HK-2 (cell line): ENCODE measurements around the gene PEF1.

Source experiments
- DNase-seq: peaks from one replicate; pipeline ENCODE4 v3.0.0-alpha.2; 2018; ENCODE audit not compliant: unreplicated experiment

The PEF1 gene

DNA sequence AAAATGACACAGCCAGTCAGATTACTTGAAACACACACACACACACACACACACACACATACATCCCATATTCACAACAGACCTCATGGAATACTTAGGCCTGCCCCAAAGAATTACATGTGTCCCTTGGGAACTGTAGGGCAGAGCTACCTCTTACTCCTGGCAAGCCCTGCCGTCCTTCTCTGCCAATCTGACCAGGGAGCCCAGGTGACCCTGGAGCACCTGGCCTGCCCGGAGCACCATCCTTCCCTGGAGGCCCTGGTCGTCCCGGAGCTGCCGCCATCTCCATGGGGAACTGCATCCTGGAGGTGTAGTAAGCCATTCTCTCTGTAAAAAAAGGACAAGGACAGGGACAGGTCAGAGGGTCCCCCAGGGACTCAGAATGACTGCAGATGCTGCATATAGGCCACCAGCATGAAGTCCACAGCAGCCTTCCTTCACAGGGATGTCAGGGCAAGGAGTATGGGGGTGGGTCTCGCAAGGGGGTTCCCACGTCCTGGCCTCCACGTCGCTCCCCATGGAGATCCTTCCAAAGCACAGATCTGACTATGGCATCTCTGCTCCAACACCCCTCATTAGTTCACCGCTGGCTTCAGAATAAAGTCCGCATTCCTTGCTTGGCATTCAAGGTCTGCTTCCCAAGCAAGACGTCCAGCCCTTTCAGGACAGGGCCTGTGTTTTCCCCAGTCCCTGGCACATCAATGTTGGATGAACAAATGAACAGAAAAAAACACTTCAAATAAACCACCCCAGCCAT lies 9.2 kb upstream of the PEF1 start:
- DNase-seq = no peak

DNA sequence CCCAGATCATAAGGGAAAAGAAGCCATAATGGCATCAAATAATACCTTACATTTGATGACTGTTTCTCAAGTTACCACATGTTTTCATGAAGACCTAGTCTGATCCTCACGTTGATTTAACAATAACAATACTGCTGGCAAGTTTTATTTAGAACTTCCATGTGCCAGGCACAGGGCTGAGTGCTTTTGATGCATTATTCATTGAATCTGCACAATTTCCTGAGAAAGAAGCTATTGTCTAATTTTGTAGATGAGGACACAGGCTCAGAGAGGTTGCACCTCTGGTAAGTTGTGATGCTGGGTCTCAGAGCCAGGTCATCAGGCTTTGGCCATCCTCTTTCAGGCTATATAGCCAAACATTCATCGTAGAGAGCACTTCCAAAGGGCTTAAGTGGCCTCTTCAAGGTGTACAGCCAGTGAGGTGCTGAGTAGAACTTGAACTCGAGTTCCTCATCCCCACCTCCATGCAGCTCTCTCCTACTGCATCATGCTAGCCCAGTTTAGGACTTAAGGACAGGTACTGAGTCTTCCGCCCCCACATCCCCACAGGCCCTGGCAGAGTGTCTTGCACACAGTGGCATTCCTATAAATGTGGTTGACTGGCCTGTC lies 8.3 kb upstream of the PEF1 start:
- no peak for DNase-seq

DNA sequence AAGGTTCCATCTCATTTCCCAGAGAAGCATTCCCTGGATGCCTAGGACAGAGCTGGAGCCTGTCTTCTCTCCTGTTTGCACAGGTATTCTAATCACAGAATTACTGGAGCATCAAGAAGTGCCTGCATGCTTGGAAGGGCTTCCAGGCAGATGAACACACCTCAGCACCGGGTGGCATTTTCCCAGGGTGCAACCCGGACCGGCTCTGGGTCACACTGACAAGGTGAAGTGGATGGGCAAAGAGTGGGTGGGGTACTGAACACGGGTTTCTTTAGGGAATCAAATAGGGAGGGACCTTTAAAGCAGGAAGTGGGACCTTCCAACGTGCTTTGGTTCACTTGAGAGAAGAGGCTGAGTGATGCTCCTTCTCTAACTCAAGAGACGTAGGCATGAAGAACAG lies 7.1 kb upstream of the PEF1 start:
- DNase-seq = no peak

DNA sequence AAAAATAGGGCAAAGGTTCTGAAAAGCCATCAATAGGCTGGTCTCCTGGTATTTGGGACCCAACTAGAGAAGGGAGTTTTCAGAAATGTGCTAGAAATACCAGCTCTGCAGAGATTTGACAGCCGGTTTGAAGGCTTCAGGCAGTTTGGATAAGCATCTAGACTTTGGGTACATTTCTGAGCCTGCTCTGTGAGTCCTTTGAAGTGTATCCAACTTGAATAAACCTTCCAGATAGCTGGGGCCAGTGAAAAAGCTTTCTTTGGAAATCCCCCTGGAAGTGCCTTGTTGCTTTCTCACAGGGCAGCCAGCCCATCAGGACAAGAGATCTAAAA lies 6.4 kb upstream of the PEF1 start:
- no peak for DNase-seq

DNA sequence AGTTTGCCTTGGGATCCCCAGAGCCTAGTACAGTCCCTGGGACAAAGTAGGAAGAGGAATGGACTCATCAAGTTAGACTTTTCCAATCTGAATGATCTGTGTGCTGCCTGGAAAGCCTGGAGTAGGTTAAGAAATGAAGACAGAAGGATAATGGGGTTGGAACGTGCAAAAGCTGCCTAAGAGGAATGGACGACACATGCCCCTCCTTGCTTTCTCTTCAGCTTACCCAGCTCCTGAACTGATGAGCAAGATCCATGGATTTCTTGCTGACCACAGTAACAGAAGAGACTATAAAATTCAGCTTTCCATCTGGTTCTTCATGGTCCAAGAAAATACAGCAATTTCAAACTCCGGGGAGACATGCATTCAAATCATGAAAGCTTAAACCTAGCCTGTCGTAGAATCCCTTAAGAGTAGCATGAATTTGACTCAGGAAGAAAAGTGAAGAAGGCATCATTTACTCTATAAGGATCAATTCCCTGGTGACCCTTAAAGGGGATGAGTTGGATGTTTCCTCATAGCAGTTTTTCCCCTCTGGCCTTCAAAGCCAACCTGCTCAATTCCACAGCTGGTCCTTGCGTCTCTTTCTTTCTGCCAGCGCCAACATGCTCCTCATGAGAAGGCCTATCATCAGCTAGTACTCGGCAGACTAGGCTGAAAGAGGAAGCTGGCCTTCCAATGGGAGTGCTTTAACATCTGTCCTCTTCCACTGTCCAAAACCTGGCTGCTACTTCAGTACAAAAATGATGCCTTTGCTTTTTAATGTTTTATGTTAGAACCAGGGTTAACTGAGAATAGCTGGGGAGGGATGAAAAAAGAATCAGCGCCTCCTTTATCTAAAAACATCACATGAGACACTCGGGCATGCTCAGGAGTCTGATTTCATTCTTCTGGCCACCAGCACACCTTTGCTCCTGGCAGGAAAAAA lies 5.7 kb upstream of the PEF1 start:
- DNase-seq = no peak

DNA sequence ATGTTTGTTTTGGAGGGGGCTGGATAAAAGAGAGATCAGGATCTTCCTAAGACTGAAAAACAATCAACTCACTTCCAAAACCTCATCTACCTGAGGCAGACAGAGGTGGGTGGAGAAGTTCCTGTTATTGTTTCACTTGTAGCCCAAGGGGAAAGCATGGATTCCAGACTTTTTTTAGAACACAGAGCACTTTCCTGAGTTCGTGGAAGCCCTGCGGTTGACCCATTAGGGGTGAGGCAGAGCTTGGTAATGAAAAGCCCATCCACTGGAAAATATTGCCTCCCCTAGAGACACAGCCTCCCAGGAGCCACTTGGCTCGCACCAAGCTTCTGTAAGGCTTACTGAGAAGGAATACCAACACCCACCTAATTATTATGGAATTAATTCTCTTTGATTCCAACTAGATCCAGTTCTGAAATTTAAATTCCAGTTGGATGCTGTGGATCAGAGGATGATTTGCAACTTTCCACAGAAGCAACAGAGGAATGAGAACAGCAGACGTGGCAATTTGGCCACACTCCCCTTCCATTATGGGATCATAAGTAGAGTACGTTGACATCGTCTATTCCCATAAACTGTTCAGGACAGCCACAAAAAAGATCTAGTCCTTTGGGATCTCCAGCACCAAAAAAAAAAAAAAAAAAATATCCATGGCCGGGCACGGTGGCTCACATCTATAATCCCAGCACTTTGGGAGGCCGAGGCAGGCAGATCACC lies 4.1 kb upstream of the PEF1 start:
- DNase-seq = no peak

DNA sequence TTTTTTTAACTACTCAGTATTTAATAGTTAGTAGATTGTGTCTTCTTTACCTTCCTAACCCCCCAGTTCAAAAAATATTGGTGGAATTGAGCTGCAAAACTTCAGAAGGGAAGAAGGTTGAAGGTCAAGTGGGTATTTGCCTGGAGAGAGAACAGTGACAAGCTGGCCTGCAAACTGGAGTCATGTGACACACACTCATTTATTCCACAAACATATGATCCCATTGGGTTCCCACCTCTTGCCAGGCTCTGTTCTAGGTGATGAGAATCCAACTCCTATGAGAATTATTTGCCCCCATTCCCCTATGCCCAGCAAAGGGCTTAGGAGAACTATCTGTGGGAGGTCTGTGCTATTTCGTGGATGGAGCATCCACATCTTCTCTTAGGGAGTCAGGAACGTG lies 3.5 kb upstream of the PEF1 start:
- no peak for DNase-seq

DNA sequence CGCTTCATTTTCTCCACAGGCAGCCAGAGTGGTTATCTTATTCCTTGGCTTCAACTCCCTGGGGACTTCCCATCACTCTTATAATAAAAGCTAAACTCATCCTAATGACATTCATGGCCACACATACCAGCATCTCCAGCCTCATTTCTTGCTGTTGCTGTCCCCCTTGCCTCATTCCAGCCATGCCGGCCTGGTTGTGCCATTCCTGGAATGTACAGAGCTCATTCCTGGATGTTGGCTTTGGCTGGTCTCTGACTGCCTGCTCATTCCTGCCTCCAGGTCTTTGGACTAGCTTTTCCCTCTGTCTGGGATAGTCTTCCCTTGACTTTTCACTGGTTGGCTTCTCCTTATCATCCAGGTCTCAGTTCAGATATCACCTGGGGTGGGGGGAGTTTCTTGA lies 2.4 kb upstream of the PEF1 start:
- DNase-seq = no peak

DNA sequence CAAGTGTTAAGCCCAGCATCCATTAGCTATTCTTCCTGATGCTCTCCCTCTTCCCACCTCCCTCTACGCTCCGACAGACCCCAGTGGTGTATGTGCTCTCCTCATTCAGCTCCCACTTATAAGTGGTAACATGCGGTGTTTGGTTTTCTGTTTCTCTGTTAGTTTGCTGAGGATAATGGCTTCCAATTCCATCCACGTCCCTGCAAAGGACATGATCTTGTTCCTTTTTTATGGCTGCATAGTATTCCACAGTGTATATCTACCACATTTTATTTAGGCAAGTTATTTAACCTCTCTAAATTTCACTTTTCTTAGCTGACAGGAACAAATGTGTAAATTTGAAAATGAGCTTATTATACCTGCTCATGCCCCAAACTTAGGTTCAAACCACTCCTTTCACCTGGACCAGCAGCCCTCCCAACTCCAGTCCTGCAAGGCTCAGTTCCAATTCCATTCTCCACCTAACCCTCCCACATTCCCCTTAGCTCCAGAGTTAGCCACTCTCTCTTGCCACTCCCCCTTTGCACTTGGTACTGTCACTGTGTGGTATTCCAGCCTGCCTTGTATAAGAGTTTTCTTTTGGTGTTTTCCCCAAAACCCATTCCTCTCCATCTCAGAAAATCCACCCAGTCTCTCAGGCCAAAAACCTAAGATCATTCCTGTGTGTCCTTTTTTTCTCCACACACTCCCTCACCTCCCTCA lies 1.7 kb upstream of the PEF1 start:
- no peak for DNase-seq

DNA sequence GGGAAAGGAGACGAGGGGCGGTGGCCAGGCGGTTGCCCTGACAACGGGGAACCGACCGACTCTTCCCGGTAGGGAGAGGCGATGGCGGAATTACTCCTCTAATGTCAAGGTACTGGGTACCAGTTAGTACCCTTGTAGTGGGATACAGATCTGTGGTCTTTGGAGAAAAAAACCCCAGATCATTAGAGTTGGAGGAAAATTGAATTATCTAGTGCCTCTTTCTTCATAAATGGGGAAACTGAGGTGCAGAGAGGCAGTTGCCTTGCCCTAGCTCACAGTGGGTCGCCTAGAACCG lies 545 bp upstream of the PEF1 start:
- DNase-seq = no peak

DNA sequence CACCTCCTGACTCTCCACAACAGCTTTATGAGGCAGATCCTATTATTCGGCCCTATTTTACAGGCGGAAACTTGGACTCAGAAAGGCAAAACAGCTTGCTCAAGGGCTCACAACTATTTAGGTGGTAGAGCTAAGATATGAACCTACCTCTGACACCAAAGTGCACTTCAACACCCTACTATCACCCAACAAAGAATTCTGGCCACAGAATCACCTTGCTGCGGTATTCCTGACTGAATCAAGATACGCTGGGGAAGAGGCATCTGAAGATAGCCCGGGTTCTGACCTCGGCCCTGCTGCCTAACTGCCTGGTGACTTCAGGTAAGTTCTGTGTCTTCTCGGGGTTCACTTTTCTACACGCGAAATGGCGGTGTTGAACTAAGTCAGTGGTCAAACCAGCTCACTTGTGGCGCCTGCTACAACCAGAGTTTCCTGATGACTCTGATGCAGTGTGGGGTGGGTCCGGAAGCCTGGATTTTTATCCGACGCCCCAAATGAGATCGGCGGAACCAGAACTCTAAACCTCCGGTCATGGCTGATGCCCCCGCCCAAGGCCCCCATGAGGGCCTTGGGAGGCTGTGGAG lies 608 bp downstream of the PEF1 start:
- no peak for DNase-seq

DNA sequence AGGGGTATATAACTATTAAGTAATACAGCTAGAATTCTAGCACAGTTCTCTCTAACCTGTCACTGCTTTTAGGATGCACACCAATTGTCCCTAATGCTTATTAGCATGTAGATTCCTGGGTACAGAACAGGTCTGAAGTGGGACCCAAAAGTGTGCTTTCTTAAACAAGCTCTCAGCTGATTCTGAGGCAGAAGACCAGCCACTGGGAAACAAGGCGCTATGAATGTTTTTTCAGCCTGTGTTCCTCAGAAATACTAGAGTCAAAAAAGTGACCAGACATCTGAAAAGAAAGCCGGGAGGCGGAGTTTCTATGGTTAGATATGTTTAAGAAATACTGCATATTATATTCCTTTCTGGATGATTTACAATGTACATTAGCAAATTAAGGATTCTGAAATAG lies 1.8 kb downstream of the PEF1 start:
- DNase-seq = no peak

DNA sequence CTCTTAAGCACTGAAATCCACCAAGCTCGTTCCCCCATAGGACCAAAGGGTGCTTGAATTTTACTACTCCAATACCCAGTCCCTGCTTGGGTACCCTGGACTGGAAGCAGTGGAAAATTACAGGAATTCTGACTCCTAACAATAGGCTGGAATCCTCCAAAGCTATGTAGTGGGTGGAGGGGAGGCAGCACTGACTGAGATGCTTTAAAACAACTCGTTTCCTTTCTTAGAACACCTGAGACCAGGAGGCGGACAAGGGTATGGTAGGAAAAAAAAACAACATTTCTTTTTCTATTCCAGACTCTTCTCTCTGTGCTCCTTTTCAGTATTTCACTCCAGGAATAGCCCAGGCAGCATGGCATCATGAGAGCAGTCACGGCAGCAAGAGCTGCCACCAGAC lies 2.3 kb downstream of the PEF1 start:
- no peak for DNase-seq

DNA sequence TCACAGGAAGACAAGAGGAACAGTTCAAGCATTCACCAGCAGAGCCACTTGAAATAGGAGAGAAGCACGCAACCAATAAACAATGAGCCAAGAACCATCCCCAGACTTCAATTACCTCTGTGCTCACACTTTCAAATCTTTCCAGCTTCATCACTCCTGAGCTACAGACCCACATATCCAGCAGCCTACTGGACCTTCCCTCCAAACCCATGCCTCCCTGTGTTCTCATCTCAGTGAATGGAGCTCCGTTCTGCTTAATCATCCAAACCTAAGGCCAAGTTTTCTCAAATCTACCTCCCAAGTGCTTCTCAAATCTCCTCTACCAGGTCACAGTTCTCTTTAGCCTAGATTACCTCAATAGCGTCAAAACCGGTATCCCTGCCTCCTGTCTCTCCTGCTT lies 3.7 kb downstream of the PEF1 start:
- DNase-seq = no peak

DNA sequence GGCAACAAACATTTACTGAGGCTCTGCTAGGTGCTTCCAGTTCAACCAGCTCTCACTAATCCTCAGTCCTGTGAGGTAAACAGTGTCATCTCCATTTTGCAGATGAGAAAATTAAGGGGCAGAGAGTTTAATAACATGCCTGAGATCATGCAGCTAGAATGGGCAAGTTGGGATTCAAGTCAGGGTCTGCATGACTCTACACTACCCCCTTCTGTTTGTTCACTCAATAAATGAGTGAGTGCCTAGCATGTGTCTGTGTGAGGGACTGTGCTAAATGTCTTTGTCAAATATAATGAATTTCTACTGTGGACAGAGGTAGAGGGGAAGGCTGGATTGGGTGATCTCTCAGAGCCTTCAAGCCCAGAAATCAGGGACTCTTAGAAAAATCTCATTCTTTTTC lies 4.5 kb downstream of the PEF1 start:
- DNase-seq = no peak

DNA sequence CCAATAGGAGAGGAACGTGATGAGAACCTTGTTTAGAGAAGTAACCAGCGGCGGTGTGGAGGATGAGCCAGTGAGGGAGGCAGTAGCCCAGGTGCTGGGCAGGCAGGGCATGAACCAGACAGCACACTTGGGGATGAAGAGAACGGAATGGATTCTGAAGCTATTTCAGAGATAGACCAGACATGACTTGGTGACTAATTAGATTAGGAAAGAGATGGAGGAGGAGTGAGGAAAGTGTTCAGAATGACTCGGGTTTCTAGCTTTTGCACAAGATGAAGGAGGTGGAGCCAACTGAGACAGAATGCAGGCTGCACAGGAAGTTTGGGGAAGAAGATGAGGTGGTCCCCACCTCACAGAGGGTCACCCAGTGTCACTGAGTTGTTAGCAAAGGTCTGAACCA lies 5.1 kb downstream of the PEF1 start:
- no peak for DNase-seq

DNA sequence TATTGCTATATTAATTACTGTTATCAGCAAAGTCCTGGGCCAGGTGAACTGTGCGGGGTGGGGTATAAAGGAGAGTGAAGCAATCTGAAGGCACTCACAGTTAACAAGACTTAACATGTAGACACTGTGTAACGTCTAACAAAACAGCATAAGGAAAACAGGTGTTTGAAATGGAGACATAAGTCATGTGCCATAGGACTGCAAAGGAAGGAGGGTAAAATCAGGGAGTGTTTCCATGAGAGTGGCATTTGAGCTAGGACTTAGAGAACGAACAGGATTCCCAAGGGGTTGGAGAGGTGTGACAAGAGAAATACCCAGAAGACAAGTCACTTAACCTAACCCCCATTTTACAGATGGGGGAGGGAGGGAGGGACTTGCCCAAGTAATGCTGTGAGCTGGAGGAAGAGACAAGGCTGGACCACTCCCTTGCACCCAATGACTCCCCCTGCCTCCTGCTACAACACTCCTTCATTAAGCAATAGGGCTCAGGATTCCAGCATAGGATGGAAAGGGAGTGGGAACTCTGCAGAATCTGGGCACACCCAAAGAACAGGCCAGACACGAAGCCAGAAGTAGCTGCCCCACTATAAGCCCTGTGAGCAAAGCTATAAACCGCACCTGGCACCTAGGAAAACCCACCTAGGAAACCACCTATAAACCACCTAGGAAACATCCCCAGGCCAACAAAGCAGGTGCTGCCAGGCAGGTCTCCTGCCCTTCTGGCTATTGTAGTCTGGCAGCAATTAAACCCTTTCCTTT lies 6.6 kb downstream of the PEF1 start:
- no peak for DNase-seq

DNA sequence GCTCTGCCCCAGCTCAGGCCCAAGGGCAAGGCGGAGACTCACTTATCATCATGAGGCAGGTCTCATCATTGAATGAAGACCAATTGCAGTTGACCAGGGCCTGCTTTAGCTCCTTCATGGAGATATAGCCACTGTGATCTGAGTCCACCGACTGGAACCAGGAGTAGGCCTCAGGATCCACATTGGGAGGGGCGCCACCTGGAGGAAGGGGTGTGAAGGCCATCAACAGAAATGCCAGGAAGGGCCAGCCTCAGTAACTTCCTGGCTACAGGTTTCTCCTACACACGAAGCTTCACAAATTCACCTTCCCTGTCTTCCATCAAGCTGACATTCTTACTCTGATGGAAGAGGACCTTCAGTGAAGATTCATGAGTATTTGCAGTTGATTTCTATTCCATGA lies 11.6 kb downstream of the PEF1 start:
- peak; percentile 30 for DNase-seq

DNA sequence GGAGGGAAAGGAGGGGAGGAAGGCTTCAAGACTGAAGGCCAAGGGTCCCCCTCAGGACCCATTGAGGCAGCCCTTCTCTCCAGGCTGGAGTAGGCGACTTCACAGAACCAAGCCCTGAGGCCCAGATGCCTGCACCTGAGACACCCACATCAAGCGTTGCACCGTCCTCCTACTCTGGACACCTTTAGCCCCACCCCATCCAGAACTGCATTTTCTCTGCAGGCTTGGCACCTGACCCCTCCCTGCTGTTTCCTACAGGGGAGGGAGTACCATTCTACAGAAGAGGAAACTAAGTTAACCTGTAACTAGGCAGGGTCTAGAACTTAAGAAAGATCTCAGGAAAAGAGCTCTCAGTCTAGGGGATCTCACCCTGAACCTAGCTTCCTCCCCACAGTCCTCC lies 12.0 kb downstream of the PEF1 start:
- DNase-seq = no peak

DNA sequence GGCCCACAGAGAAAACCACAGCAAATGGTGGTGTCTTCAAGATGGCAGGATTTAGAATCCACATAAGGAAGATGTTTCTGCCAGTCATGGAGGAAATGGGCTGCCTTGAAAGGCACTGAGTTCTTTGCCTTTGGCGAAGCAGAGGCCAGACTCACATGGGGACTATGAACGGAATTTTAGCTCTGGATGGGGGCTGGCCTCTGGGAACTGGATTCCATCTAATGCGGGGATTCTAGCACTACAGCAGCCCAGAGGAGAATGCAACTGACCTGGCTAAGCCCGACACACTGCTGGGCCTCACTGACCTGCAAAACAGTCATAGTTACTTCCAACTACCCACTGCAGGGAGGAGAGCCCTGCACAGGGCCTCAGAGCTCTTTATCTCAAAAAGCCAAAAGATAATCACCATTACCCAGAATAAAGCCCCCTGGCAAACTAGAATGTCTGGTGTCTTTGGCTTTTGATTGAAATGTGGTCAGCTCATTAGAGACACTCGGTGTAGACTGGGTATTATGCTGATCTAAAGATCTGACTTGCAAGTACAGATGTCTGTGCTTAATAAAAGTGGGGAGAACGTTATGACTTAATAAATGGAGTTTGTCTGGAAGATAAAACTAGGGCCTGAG lies 15.6 kb downstream of the PEF1 start:
- DNase-seq = no peak
